Measurements from ENCODE around the gene ADGRG3.

The ADGRG3 gene

DNA sequence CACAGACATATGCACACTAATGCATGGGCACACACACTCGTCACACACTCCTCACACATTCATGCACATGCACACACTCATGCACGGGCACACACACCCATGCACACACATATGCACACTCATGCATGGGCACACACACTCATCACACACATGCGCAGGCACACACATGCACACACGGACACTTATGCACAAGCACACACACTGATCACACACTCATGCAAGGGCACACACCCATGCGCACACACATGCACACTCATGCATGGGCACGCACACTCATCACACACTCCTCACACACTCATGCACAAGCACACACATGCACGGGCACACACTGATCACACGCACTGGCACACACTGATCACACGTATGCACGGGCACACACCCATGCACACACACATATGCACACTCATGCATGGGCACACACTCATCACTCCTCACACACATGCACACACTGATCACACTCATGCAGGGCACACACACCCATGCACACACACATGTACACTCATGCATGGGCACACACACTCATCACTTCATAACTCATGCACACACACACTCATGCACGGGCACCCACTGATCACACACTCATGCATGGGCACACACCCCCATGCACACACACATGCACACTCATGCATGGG is 23.6 kb upstream of the ADGRG3 start:
- no peak for ATAC-seq
- no peak for TF ChIP-seq BACH2 (CRISPR knock-in tag; IDR thresholded peaks at IDR 0.05; ENCODE audit: borderline replicate concordance)
- TF ChIP-seq ZFP30 (CRISPR knock-in tag; IDR thresholded peaks at IDR 0.05) = no peak
- TF ChIP-seq, protein P1, sequence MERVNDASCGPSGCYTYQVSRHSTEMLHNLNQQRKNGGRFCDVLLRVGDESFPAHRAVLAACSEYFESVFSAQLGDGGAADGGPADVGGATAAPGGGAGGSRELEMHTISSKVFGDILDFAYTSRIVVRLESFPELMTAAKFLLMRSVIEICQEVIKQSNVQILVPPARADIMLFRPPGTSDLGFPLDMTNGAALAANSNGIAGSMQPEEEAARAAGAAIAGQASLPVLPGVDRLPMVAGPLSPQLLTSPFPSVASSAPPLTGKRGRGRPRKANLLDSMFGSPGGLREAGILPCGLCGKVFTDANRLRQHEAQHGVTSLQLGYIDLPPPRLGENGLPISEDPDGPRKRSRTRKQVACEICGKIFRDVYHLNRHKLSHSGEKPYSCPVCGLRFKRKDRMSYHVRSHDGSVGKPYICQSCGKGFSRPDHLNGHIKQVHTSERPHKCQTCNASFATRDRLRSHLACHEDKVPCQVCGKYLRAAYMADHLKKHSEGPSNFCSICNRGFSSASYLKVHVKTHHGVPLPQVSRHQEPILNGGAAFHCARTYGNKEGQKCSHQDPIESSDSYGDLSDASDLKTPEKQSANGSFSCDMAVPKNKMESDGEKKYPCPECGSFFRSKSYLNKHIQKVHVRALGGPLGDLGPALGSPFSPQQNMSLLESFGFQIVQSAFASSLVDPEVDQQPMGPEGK (CRISPR knock-in tag; IDR thresholded peaks at IDR 0.05; ENCODE audit: borderline replicate concordance) = no peak
- TF ChIP-seq TOX (CRISPR knock-in tag; IDR thresholded peaks at IDR 0.05; ENCODE audit: borderline replicate concordance) = no peak
- TF ChIP-seq GLIS3 (CRISPR knock-in tag; IDR thresholded peaks at IDR 0.05) = no peak
- TF ChIP-seq PPARA (CRISPR knock-in tag; IDR thresholded peaks at IDR 0.05; ENCODE audit: borderline replicate concordance) = no peak
- TF ChIP-seq CSDC2 (CRISPR knock-in tag; IDR thresholded peaks at IDR 0.05) = no peak
- TF ChIP-seq TCF4 (CRISPR knock-in tag; IDR thresholded peaks at IDR 0.05; ENCODE audit: borderline replicate concordance) = no peak
- no peak for TF ChIP-seq OSR1 (CRISPR knock-in tag; IDR thresholded peaks at IDR 0.05)

DNA sequence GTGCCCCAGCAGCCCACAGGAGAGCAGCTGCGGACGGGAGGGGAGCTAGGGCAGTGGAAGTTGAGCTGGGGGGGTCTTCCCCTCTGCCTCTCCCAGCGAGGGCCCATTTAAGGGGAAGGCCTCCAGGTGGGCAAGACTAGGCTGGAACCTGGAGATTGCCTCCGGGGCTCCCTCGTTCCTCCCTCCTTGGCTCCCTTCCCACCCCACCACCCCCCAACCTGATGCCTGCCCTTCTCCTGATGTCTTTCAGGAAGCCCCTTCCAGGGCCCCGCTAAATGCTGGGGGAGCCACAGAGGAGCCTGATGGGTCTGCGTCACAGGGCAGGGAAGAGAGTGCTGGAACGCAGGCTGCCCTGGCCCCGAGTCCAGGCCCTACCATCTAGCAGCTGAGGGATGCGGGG is 22.9 kb upstream of the ADGRG3 start:
- TF ChIP-seq PPARA (CRISPR knock-in tag; IDR thresholded peaks at IDR 0.05; ENCODE audit: borderline replicate concordance) (no peak), ZNF8 (CRISPR knock-in tag; IDR thresholded peaks at IDR 0.05) (no peak), ZFP3 (CRISPR knock-in tag; IDR thresholded peaks at IDR 0.05) (no peak), SNAI2 (CRISPR knock-in tag; IDR thresholded peaks at IDR 0.05) (no peak), CSDC2 (CRISPR knock-in tag; IDR thresholded peaks at IDR 0.05) (no peak), ZNF565 (CRISPR knock-in tag; conservative IDR thresholded peaks at IDR 0.05; ENCODE audit: low read depth) (no peak), ZFP30 (CRISPR knock-in tag; IDR thresholded peaks at IDR 0.05) (no peak), OSR1 (CRISPR knock-in tag; IDR thresholded peaks at IDR 0.05) (no peak), TCF4 (CRISPR knock-in tag; IDR thresholded peaks at IDR 0.05; ENCODE audit: borderline replicate concordance) (no peak), TOX (CRISPR knock-in tag; IDR thresholded peaks at IDR 0.05; ENCODE audit: borderline replicate concordance) (no peak), ESRRG (CRISPR knock-in tag; IDR thresholded peaks at IDR 0.05) (no peak), BACH2 (CRISPR knock-in tag; IDR thresholded peaks at IDR 0.05; ENCODE audit: borderline replicate concordance) (no peak), GLIS3 (CRISPR knock-in tag; IDR thresholded peaks at IDR 0.05) (no peak), ARNTL (CRISPR knock-in tag; IDR thresholded peaks at IDR 0.05; ENCODE audit: borderline replicate concordance, low read depth) (no peak), ZNF70 (CRISPR knock-in tag; IDR thresholded peaks at IDR 0.05) (no peak)
- TF ChIP-seq, protein P2, sequence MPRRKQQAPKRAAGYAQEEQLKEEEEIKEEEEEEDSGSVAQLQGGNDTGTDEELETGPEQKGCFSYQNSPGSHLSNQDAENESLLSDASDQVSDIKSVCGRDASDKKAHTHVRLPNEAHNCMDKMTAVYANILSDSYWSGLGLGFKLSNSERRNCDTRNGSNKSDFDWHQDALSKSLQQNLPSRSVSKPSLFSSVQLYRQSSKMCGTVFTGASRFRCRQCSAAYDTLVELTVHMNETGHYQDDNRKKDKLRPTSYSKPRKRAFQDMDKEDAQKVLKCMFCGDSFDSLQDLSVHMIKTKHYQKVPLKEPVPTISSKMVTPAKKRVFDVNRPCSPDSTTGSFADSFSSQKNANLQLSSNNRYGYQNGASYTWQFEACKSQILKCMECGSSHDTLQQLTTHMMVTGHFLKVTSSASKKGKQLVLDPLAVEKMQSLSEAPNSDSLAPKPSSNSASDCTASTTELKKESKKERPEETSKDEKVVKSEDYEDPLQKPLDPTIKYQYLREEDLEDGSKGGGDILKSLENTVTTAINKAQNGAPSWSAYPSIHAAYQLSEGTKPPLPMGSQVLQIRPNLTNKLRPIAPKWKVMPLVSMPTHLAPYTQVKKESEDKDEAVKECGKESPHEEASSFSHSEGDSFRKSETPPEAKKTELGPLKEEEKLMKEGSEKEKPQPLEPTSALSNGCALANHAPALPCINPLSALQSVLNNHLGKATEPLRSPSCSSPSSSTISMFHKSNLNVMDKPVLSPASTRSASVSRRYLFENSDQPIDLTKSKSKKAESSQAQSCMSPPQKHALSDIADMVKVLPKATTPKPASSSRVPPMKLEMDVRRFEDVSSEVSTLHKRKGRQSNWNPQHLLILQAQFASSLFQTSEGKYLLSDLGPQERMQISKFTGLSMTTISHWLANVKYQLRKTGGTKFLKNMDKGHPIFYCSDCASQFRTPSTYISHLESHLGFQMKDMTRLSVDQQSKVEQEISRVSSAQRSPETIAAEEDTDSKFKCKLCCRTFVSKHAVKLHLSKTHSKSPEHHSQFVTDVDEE (CRISPR knock-in tag; IDR thresholded peaks at IDR 0.05) = no peak
- TF ChIP-seq, protein P3, sequence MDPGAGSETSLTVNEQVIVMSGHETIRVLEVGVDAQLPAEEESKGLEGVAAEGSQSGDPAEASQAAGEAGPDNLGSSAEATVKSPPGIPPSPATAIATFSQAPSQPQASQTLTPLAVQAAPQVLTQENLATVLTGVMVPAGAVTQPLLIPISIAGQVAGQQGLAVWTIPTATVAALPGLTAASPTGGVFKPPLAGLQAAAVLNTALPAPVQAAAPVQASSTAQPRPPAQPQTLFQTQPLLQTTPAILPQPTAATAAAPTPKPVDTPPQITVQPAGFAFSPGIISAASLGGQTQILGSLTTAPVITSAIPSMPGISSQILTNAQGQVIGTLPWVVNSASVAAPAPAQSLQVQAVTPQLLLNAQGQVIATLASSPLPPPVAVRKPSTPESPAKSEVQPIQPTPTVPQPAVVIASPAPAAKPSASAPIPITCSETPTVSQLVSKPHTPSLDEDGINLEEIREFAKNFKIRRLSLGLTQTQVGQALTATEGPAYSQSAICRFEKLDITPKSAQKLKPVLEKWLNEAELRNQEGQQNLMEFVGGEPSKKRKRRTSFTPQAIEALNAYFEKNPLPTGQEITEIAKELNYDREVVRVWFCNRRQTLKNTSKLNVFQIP (CRISPR knock-in tag; IDR thresholded peaks at IDR 0.05; ENCODE audit: borderline replicate concordance, low read depth) = no peak
- TF ChIP-seq, protein P4, sequence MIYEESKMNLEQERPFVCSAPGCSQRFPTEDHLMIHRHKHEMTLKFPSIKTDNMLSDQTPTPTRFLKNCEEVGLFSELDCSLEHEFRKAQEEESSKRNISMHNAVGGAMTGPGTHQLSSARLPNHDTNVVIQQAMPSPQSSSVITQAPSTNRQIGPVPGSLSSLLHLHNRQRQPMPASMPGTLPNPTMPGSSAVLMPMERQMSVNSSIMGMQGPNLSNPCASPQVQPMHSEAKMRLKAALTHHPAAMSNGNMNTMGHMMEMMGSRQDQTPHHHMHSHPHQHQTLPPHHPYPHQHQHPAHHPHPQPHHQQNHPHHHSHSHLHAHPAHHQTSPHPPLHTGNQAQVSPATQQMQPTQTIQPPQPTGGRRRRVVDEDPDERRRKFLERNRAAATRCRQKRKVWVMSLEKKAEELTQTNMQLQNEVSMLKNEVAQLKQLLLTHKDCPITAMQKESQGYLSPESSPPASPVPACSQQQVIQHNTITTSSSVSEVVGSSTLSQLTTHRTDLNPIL (CRISPR knock-in tag; IDR thresholded peaks at IDR 0.05; ENCODE audit: low read depth) = no peak
- TF ChIP-seq, protein P5, sequence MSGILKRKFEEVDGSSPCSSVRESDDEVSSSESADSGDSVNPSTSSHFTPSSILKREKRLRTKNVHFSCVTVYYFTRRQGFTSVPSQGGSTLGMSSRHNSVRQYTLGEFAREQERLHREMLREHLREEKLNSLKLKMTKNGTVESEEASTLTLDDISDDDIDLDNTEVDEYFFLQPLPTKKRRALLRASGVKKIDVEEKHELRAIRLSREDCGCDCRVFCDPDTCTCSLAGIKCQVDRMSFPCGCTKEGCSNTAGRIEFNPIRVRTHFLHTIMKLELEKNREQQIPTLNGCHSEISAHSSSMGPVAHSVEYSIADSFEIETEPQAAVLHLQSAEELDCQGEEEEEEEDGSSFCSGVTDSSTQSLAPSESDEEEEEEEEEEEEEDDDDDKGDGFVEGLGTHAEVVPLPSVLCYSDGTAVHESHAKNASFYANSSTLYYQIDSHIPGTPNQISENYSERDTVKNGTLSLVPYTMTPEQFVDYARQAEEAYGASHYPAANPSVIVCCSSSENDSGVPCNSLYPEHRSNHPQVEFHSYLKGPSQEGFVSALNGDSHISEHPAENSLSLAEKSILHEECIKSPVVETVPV (CRISPR knock-in tag; IDR thresholded peaks at IDR 0.05) = no peak
- TF ChIP-seq, protein P1 (CRISPR knock-in tag; IDR thresholded peaks at IDR 0.05; ENCODE audit: borderline replicate concordance) = no peak
- ATAC-seq = no peak
